HG03139 (cell line): Measurements from ENCODE around the gene ESYT2.

Source experiments
- ATAC-seq: cut with Tn5 transposase; IDR thresholded peaks from one replicate; pipeline ENCODE4 v1.9.1; 2021; ENCODE audit not compliant: unreplicated experiment

Gene ESYT2

GRCh38 chr7:158774952-158775351 lies 54.4 kb downstream of the ESYT2 start:
- no peak for ATAC-seq

GRCh38 chr7:158772916-158773315 lies 56.4 kb downstream of the ESYT2 start:
- no peak for ATAC-seq

- ATAC-seq, result no peak
Observed at GRCh38 chr7:158771213-158771834, 58.0 kb downstream of the ESYT2 start.

- ATAC-seq, result no peak
Observed at GRCh38 chr7:158767707-158768106, 61.6 kb downstream of the ESYT2 start.

- ATAC-seq, result no peak
Observed at GRCh38 chr7:158766570-158767281, 62.6 kb downstream of the ESYT2 start.

GRCh38 chr7:158765020-158765419 lies 64.3 kb downstream of the ESYT2 start:
- ATAC-seq, result no peak

GRCh38 chr7:158763454-158764033 lies 65.8 kb downstream of the ESYT2 start:
- no peak for ATAC-seq

GRCh38 chr7:158761945-158762344 lies 67.4 kb downstream of the ESYT2 start:
- ATAC-seq, result no peak

GRCh38 chr7:158760936-158761335 lies 68.4 kb downstream of the ESYT2 start:
- no peak for ATAC-seq

GRCh38 chr7:158760445-158760764 lies 68.9 kb downstream of the ESYT2 start:
- no peak for ATAC-seq

- ATAC-seq, result no peak
Observed at GRCh38 chr7:158759749-158760444, 69.4 kb downstream of the ESYT2 start.

GRCh38 chr7:158759245-158759614 lies 70.1 kb downstream of the ESYT2 start:
- no peak for ATAC-seq

GRCh38 chr7:158758586-158759244 lies 70.6 kb downstream of the ESYT2 start:
- ATAC-seq, result no peak

- ATAC-seq, result no peak
Observed at GRCh38 chr7:158757404-158757989, 71.8 kb downstream of the ESYT2 start.

GRCh38 chr7:158754746-158755444 lies 74.4 kb downstream of the ESYT2 start:
- ATAC-seq, result no peak

- no peak for ATAC-seq
Observed at GRCh38 chr7:158753900-158754299, 75.4 kb downstream of the ESYT2 start.

- ATAC-seq, result no peak
Observed at GRCh38 chr7:158751751-158752150, 77.6 kb downstream of the ESYT2 start.

- ATAC-seq, result no peak
Observed at GRCh38 chr7:158751199-158751598, 78.1 kb downstream of the ESYT2 start.

GRCh38 chr7:158750702-158751101 lies 78.6 kb downstream of the ESYT2 start:
- ATAC-seq, result no peak

GRCh38 chr7:158749396-158749795 lies 79.9 kb downstream of the ESYT2 start:
- ATAC-seq, result no peak

- no peak for ATAC-seq
Observed at GRCh38 chr7:158748335-158748734, 81.0 kb downstream of the ESYT2 start.
